Fibroblast of lung (primary cell): ENCODE measurements around the gene ARMH3. TPM values are rescaled to one million over a fixed set of nuclear protein-coding genes. Genes with fewer than 3 reads are reported as not detected.

Experiments used
- DNase-seq, 2 donors: peaks; one replicate each; pipeline versions ENCODE4 v3.0.0 to v3.0.0-alpha.2; 2010; ENCODE audit warnings: low read depth in 2 of 2
- H2AFZ ChIP-seq: 2 replicates; pipeline ENCODE4 v1.5.1; 2012; ENCODE audit warnings: low read length, control low read depth, inconsistent platforms
- H3K27ac ChIP-seq: 2 replicates; pipeline ENCODE4 v1.5.1; 2011; ENCODE audit warnings: low read length, control low read depth; ENCODE audit not compliant: insufficient read depth
- H3K27me3 ChIP-seq: 2 replicates; pipeline ENCODE4 v1.5.1; 2011; ENCODE audit warnings: mild to moderate bottlenecking, low read length; ENCODE audit not compliant: control insufficient read depth, insufficient read depth
- H3K36me3 ChIP-seq: 2 replicates; pipeline ENCODE4 v1.5.1; 2011; ENCODE audit warnings: low read length; ENCODE audit not compliant: control insufficient read depth, insufficient read depth
- H3K4me1 ChIP-seq: 2 replicates; pipeline ENCODE4 v1.5.1; 2011; ENCODE audit warnings: low read length; ENCODE audit not compliant: control insufficient read depth, insufficient read depth; ENCODE audit errors: extremely low read depth
- H3K4me2 ChIP-seq: 2 replicates; pipeline ENCODE4 v1.5.1; 2011; ENCODE audit warnings: low read length, control low read depth; ENCODE audit not compliant: insufficient read depth; ENCODE audit errors: extremely low read depth
- H3K4me3 ChIP-seq, 4 experiments: fragments of 200-600 bp in 1 of 4; sonication (generic) in 1 of 4; replicated peaks in 1 of 4; 2 replicates each; pipeline ENCODE4 v1.5.1; 2011 to 2016; ENCODE audit warnings: low read length in 4 of 4, low read depth in 3 of 4, mild to moderate bottlenecking in 3 of 4, control low read depth in 2 of 4, inconsistent platforms in 1 of 4, mixed read lengths in 1 of 4; ENCODE audit not compliant: insufficient read depth in 1 of 4; ENCODE audit errors: control extremely low read depth in 1 of 4
- H3K79me2 ChIP-seq: 2 replicates; pipeline ENCODE4 v1.5.1; 2012; ENCODE audit warnings: mild to moderate bottlenecking, low read length, inconsistent platforms; ENCODE audit not compliant: control insufficient read depth, insufficient read depth
- H3K9ac ChIP-seq: 2 replicates; pipeline ENCODE4 v1.5.1; 2011; ENCODE audit warnings: mild to moderate bottlenecking, low read length, control low read depth; ENCODE audit not compliant: insufficient read depth
- H3K9me3 ChIP-seq: 2 replicates; pipeline ENCODE4 v1.5.1; 2012; ENCODE audit warnings: low read depth, low read length; ENCODE audit not compliant: control insufficient read depth, insufficient read depth
- H4K20me1 ChIP-seq: 2 replicates; pipeline ENCODE4 v1.5.1; 2011; ENCODE audit warnings: low read length; ENCODE audit not compliant: control insufficient read depth, insufficient read depth; ENCODE audit errors: extremely low read depth
- EZH2 ChIP-seq: IDR thresholded peaks from 2 replicates; pipeline ENCODE4 v1.5.1; 2012; ENCODE audit warnings: low read length, control low read depth, mild to moderate bottlenecking; ENCODE audit errors: missing control alignments
- polyA plus RNA-seq, 2 donors: library from polyadenylated mRNA; depleted of rRNA in 1 of 2; stranded (reverse) in 1 of 2; unstranded in 1 of 2; fragments of >200 nt; gene quantifications; 2 replicates each; pipeline ENCODE4 v1.2.1, GENCODE V29; 2011 to 2012; ENCODE audit warnings: missing spikeins in 1 of 2
- total RNA-seq: library from RNA; depleted of rRNA; stranded (reverse); fragments of >200 nt; gene quantifications from 2 replicates; pipeline ENCODE4 v1.2.1, GENCODE V29; 2014
- TF ChIP-seq, protein P1 (sequence below), 2 donors: IDR thresholded peaks in 1 of 2; conservative IDR thresholded peaks in 1 of 2; 1 replicate in 1 of 2; 2 replicates in 1 of 2; pipeline ENCODE4 v1.5.1; 2011 to 2012; ENCODE audit warnings: low read length in 2 of 2, control low read depth in 1 of 2, inconsistent platforms in 1 of 2, low read depth in 1 of 2, mild to moderate bottlenecking in 1 of 2

ARMH3 gene
- total and polyA plus RNA-seq, 2 donors (not counting 1 experiment from before 2014, with no cell fraction given), result 14.5 to 16.4 TPM

GRCh38 chr10:101922846-101923245 is 133.1 kb downstream of the ARMH3 start:
- Histone ChIP-seq H3K27ac (no peak overlapping the region), H2AFZ (no peak overlapping the region), H3K36me3 (no peaks in the 10 kb centered on the region), H3K9ac (no peak overlapping the region), H3K79me2 (no peaks in the 10 kb centered on the region), H3K9me3 (no peaks in the 10 kb centered on the region), H3K4me3 (no peak overlapping the region), H3K4me2 (no peak overlapping the region), H4K20me1 (no peaks in the 10 kb centered on the region), H3K4me1 (no peaks in the 10 kb centered on the region), H3K27me3 (no peaks in the 10 kb centered on the region)
- no peak for TF ChIP-seq EZH2
- TF ChIP-seq, protein P1, sequence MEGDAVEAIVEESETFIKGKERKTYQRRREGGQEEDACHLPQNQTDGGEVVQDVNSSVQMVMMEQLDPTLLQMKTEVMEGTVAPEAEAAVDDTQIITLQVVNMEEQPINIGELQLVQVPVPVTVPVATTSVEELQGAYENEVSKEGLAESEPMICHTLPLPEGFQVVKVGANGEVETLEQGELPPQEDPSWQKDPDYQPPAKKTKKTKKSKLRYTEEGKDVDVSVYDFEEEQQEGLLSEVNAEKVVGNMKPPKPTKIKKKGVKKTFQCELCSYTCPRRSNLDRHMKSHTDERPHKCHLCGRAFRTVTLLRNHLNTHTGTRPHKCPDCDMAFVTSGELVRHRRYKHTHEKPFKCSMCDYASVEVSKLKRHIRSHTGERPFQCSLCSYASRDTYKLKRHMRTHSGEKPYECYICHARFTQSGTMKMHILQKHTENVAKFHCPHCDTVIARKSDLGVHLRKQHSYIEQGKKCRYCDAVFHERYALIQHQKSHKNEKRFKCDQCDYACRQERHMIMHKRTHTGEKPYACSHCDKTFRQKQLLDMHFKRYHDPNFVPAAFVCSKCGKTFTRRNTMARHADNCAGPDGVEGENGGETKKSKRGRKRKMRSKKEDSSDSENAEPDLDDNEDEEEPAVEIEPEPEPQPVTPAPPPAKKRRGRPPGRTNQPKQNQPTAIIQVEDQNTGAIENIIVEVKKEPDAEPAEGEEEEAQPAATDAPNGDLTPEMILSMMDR (conservative IDR thresholded peaks at IDR 0.05 in 1 of 2, IDR thresholded peaks at IDR 0.05 in 1 of 2; ENCODE audit: low read depth in 1 of 2, low read length in 2 of 2), result no peak
- no peak for DNase-seq

DNA sequence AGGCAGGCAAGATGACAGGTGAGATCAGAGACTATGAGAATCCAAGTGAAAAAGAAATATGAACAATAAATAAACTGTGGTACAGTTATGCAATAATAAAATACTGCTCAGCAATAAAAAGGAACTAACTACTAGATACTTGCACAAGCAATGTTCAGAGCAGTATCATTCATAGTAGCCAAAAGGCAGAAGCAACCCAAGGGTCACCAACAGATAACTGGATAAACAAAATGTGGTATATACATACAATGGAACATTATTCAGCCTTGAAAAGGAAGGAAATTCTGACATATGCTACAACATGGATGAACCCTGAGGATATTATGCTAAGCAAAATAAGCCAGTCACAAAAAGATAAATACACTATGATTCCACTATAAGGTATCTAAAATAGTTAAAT is 135.4 kb downstream of the ARMH3 start:
- DNase-seq, result no peak
- Histone ChIP-seq H3K27ac (no peak overlapping the region), H4K20me1 (no peaks in the 10 kb centered on the region), H3K4me1 (no peaks in the 10 kb centered on the region), H3K9me3 (no peaks in the 10 kb centered on the region), H3K9ac (no peak overlapping the region), H3K79me2 (no peaks in the 10 kb centered on the region), H2AFZ (no peak overlapping the region), H3K4me3 (no peak overlapping the region), H3K4me2 (no peak overlapping the region), H3K36me3 (no peaks in the 10 kb centered on the region), H3K27me3 (no peaks in the 10 kb centered on the region)
- no peak for TF ChIP-seq EZH2
- TF ChIP-seq, protein P1 (conservative IDR thresholded peaks at IDR 0.05 in 1 of 2, IDR thresholded peaks at IDR 0.05 in 1 of 2; ENCODE audit: low read depth in 1 of 2, low read length in 2 of 2), result no peak

DNA sequence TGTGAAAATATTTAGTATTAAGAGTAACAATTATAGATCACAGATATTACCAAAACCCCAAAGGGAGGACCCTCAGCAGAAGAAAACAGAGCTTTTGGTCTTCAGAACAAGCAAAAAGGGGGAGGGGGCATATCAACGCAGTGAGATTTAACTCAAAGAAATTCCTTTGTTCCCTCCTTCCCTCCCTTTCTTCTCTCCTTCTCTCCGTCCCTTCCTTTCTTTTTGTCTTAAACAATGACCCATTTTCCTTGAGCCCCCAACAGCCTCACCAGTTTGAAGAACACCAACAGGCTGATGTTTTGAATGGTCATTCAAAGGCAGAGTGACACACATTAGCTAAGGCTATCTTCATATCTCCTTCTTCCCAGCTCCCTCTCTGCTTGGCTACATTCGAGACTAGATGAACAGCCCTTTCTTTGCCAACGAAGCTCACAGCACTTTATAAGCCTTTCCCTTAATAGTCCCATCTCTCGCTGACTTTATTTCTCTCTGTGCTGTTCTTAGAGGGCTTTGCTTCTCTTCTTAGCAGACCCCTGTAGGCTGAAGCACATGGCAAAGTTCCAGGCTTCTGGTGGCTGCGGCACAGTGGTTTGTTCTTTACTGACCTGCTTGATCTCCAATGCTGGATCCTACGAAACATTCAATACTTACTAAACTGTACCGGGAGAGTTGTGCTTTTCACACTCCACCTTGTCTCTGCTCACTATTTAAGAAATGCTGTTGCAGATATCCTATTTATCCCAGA is 136.8 kb downstream of the ARMH3 start:
- Histone ChIP-seq H3K9me3 (no peaks in the 10 kb centered on the region), H3K36me3 (no peaks in the 10 kb centered on the region), H3K27me3 (no peaks in the 10 kb centered on the region), H4K20me1 (no peaks in the 10 kb centered on the region), H3K27ac (no peak overlapping the region), H3K4me3 (no peak overlapping the region), H2AFZ (no peak overlapping the region), H3K79me2 (no peaks in the 10 kb centered on the region), H3K9ac (no peak overlapping the region), H3K4me2 (no peak overlapping the region), H3K4me1 (no peaks in the 10 kb centered on the region)
- TF ChIP-seq, protein P1 (conservative IDR thresholded peaks at IDR 0.05 in 1 of 2, IDR thresholded peaks at IDR 0.05 in 1 of 2; ENCODE audit: low read depth in 1 of 2, low read length in 2 of 2), result no peak
- TF ChIP-seq EZH2, result no peak
- DNase-seq, result no peak
